GM23338 (cell line): ENCODE measurements around the gene TLE6. TPM values are rescaled to one million over a fixed set of nuclear protein-coding genes. Genes with fewer than 3 reads are reported as not detected.
A peak's percentile ranks its signal among the peaks of the same experiment; 100 is the strongest.

ENCODE experiments used
- ATAC-seq: fragments of 200-7000 bp; cut with Tn5 transposase; 3 replicates; pipeline ENCODE4 v1.9.1; 2020
- DNase-seq: peaks from one replicate; pipeline ENCODE4 v3.0.0-alpha.2; 2015; ENCODE audit warnings: low spot score
- H2AFZ ChIP-seq: fragments of 200-600 bp; sonication (generic); 2 replicates; pipeline ENCODE4 v1.8.0; 2016; ENCODE audit warnings: antibody characterized with exemption, mild to moderate bottlenecking, moderate library complexity
- H3F3A ChIP-seq: fragments of 200-600 bp; sonication (generic); replicated peaks from 2 replicates; pipeline ENCODE4 v1.8.0; 2017; ENCODE audit warnings: antibody characterized with exemption, mixed run types, low read depth
- H3K27ac ChIP-seq: fragments of 200-600 bp; sonication (generic); 2 replicates; pipeline ENCODE4 v1.6.1; 2016; ENCODE audit warnings: low read depth
- H3K27me3 ChIP-seq: fragments of 200-600 bp; sonication (generic); 2 replicates; pipeline ENCODE4 v1.8.0; 2016; ENCODE audit warnings: mild to moderate bottlenecking, mixed run types, moderate library complexity; ENCODE audit not compliant: insufficient read depth
- H3K36me3 ChIP-seq: fragments of 200-600 bp; sonication (generic); 2 replicates; pipeline ENCODE4 v1.8.0; 2016; ENCODE audit warnings: mild to moderate bottlenecking; ENCODE audit not compliant: insufficient read depth
- H3K4me1 ChIP-seq: fragments of 200-600 bp; sonication (generic); 2 replicates; pipeline ENCODE4 v1.8.0; 2016; ENCODE audit warnings: mild to moderate bottlenecking, moderate library complexity; ENCODE audit not compliant: insufficient read depth
- H3K4me2 ChIP-seq: fragments of 200-600 bp; sonication (generic); 2 replicates; pipeline ENCODE4 v1.7.1; 2017; ENCODE audit warnings: mixed run types
- H3K4me3 ChIP-seq: fragments of 200-600 bp; sonication (generic); 2 replicates; pipeline ENCODE4 v1.6.1; 2016; ENCODE audit warnings: mixed run types
- H3K79me2 ChIP-seq: fragments of 200-600 bp; sonication (generic); replicated peaks from 2 replicates; pipeline ENCODE4 v1.8.0; 2017; ENCODE audit warnings: mild to moderate bottlenecking; ENCODE audit not compliant: insufficient read depth
- H3K9me2 ChIP-seq: fragments of 200-600 bp; sonication (generic); 2 replicates; pipeline ENCODE4 v1.8.0; 2017; ENCODE audit not compliant: insufficient read depth
- H4K20me1 ChIP-seq: fragments of 200-600 bp; sonication (generic); replicated peaks from 2 replicates; pipeline ENCODE4 v1.8.0; 2017; ENCODE audit warnings: mild to moderate bottlenecking; ENCODE audit not compliant: insufficient read depth
- H3K27ac Mint-ChIP-seq: 2 replicates; pipeline ENCODE4 v1.8.0; 2020; ENCODE audit warnings: inconsistent platforms, mild to moderate bottlenecking, moderate library complexity, mixed read lengths
- H3K27me3 Mint-ChIP-seq: 3 replicates; pipeline ENCODE4 v1.8.0; 2022; ENCODE audit warnings: low read depth, mild to moderate bottlenecking, moderate library complexity, mixed read lengths, inconsistent platforms; ENCODE audit not compliant: insufficient read depth, poor library complexity
- H3K36me3 Mint-ChIP-seq: 3 replicates; pipeline ENCODE4 v1.8.0; 2021; ENCODE audit warnings: low read depth, mild to moderate bottlenecking, inconsistent platforms, moderate library complexity, mixed read lengths
- H3K4me1 Mint-ChIP-seq: 3 replicates; pipeline ENCODE4 v1.8.0; 2020; ENCODE audit warnings: mild to moderate bottlenecking, inconsistent platforms, mixed read lengths
- H3K4me3 Mint-ChIP-seq: 3 replicates; pipeline ENCODE4 v1.8.0; 2021; ENCODE audit warnings: moderate library complexity, mild to moderate bottlenecking, inconsistent platforms, mixed read lengths
- H3K9me3 Mint-ChIP-seq: 3 replicates; pipeline ENCODE4 v1.8.0; 2020; ENCODE audit warnings: moderate library complexity, mild to moderate bottlenecking, inconsistent platforms, mixed read lengths
- ETS1 ChIP-seq: IDR thresholded peaks from 2 replicates; pipeline ENCODE4 v1.6.1; 2016; ENCODE audit warnings: antibody characterized with exemption
- EZH2 ChIP-seq: fragments of 200-600 bp; sonication (generic); IDR thresholded peaks from one replicate; pipeline ENCODE4 v1.8.0; 2017; ENCODE audit warnings: antibody characterized with exemption, mild to moderate bottlenecking, low read depth; ENCODE audit not compliant: unreplicated experiment
- EZH2phosphoT487 ChIP-seq: fragments of 200-600 bp; sonication (generic); IDR thresholded peaks from one replicate; pipeline ENCODE4 v1.8.1; 2018; ENCODE audit warnings: antibody characterized with exemption; ENCODE audit not compliant: unreplicated experiment
- JUNB ChIP-seq: IDR thresholded peaks from one replicate; pipeline ENCODE4 v1.6.1; 2016; ENCODE audit warnings: antibody characterized with exemption; ENCODE audit not compliant: unreplicated experiment
- NANOG ChIP-seq: IDR thresholded peaks from 2 replicates; pipeline ENCODE4 v1.6.1; 2016; ENCODE audit warnings: antibody characterized with exemption, borderline replicate concordance
- POLR2AphosphoS5 ChIP-seq: IDR thresholded peaks from 2 replicates; pipeline ENCODE4 v1.6.1; 2016; ENCODE audit warnings: antibody characterized with exemption, low read depth
- REST ChIP-seq: IDR thresholded peaks from one replicate; pipeline ENCODE4 v1.6.1; 2018; ENCODE audit warnings: antibody characterized with exemption; ENCODE audit not compliant: unreplicated experiment
- STAT1 ChIP-seq: IDR thresholded peaks from one replicate; pipeline ENCODE4 v1.6.1; 2016; ENCODE audit warnings: antibody characterized with exemption; ENCODE audit not compliant: unreplicated experiment
- ZNF114 ChIP-seq: fragments of 250-450 bp; sonication (Bioruptor Pico); IDR thresholded peaks from 2 replicates; pipeline ENCODE4 v1.5.0; 2020; ENCODE audit warnings: mild to moderate bottlenecking, moderate library complexity
- ZNF462 ChIP-seq: fragments of 250-450 bp; sonication (Bioruptor Pico); IDR thresholded peaks from 2 replicates; pipeline ENCODE4 v1.5.0; 2020; ENCODE audit warnings: mild to moderate bottlenecking, moderate library complexity
- polyA plus RNA-seq: library from polyadenylated mRNA; unstranded; fragments of >200 nt; fragmentation: Nextera tagmentation; extraction: Ambion mirVana; gene quantifications from 2 replicates; pipeline ENCODE4 v1.2.1, GENCODE V29; 2016
- total RNA-seq: library from RNA; depleted of rRNA; stranded (reverse); fragments of >200 nt; shearing (Covaris generic); gene quantifications from 2 replicates; pipeline ENCODE4 v1.2.3, GENCODE V29; 2014

TLE6 gene
- total and polyA plus RNA-seq, 2 experiments from 2014 or later, result 2.4 TPM

- Histone ChIP-seq H4K20me1 (no peaks in the 10 kb centered on the region), H3K79me2 (no peaks in the 10 kb centered on the region), H3K27me3 (peaks cover 5% of the 10 kb centered on the region; the same call in 1 of the 2 replicates), H3K4me2 (no peak overlapping the region), H3K27ac (no peak overlapping the region), H2AFZ (no peak overlapping the region), H3K4me3 (no peak overlapping the region), H3K4me1 (peaks cover 26% of the 10 kb centered on the region), H3F3A (peaks cover 28% of the 10 kb centered on the region), H3K36me3 (no peaks in the 10 kb centered on the region), H3K9me2 (no peaks in the 10 kb centered on the region)
- Mint-ChIP-seq H3K36me3 (no peaks in the 10 kb centered on the region), H3K4me1 (peaks cover 30% of the 10 kb centered on the region), H3K27ac (no peak overlapping the region), H3K27me3 (peaks cover 51% of the 10 kb centered on the region), H3K4me3 (peak overlapping the region; percentile 12; the same call in 1 of the 3 replicates), H3K9me3 (no peaks in the 10 kb centered on the region; the same call in 2 of the 3 replicates)
- DNase-seq, result no peak
- no peak for TF ChIP-seq REST
- TF ChIP-seq EZH2, result no peak
- TF ChIP-seq JUNB, result no peak
- no peak for TF ChIP-seq EZH2phosphoT487
- TF ChIP-seq ZNF114 (CRISPR knock-in tag), result no peak
- no peak for TF ChIP-seq POLR2AphosphoS5
- no peak for TF ChIP-seq NANOG
- TF ChIP-seq STAT1, result no peak
- ATAC-seq, result no peak
Observed at GRCh38 chr19:2981898-2982297, 4.5 kb downstream of the TLE6 start.

GRCh38 chr19:2982561-2982960, 5.2 kb downstream of the TLE6 start:
- H3K27ac ChIP-seq, result no peak overlapping the region
- H3K27ac Mint-ChIP-seq, result no peak overlapping the region
- H2AFZ ChIP-seq, result peak overlapping the region; percentile 69; the same call in 1 of the 2 replicates
- H3K4me3 ChIP-seq, result no peak overlapping the region; the same call in 1 of the 2 replicates
- peaks cover 47% of the 10 kb centered on the region for H3K27me3 Mint-ChIP-seq
- peaks cover 37% of the 10 kb centered on the region for H3K4me1 Mint-ChIP-seq
- H3K79me2 ChIP-seq, result no peaks in the 10 kb centered on the region
- H3K9me3 Mint-ChIP-seq, result no peaks in the 10 kb centered on the region; the same call in 2 of the 3 replicates
- TF ChIP-seq EZH2phosphoT487 (no peak), ZNF114 (CRISPR knock-in tag) (no peak), POLR2AphosphoS5 (no peak), ETS1 (no peak), ZNF462 (CRISPR knock-in tag) (no peak)
- DNase-seq, result no peak
- no peaks in the 10 kb centered on the region for H4K20me1 ChIP-seq
- peaks cover 5% of the 10 kb centered on the region; the same call in 1 of the 2 replicates for H3K27me3 ChIP-seq
- peak overlapping the region; percentile 64; the same call in 1 of the 2 replicates for H3K4me2 ChIP-seq
- no peaks in the 10 kb centered on the region for H3K36me3 Mint-ChIP-seq
- no peaks in the 10 kb centered on the region for H3K36me3 ChIP-seq
- no peaks in the 10 kb centered on the region for H3K9me2 ChIP-seq
- peaks cover 28% of the 10 kb centered on the region for H3F3A ChIP-seq
- no peak overlapping the region for H3K4me3 Mint-ChIP-seq
- no peak for ATAC-seq
- peaks cover 33% of the 10 kb centered on the region for H3K4me1 ChIP-seq
